Nephron progenitor cell (in vitro differentiated cells): Measurements from ENCODE around the gene FAR2.

Source experiments
- DNase-seq: peaks from one replicate; pipeline ENCODE4 v3.0.0; 2021
- H3K27ac Mint-ChIP-seq: 2 replicates; pipeline ENCODE4 v1.8.0; 2021; ENCODE audit warnings: mild to moderate bottlenecking, moderate library complexity, mixed read lengths
- H3K27me3 Mint-ChIP-seq: 2 replicates; pipeline ENCODE4 v1.8.0; 2021; ENCODE audit warnings: mild to moderate bottlenecking, low read depth, mixed read lengths; ENCODE audit not compliant: poor library complexity
- H3K36me3 Mint-ChIP-seq: 2 replicates; pipeline ENCODE4 v1.8.0; 2021; ENCODE audit warnings: low read depth, mixed read lengths
- H3K4me1 Mint-ChIP-seq: 2 replicates; pipeline ENCODE4 v1.8.0; 2021; ENCODE audit warnings: mixed read lengths
- H3K4me3 Mint-ChIP-seq: 2 replicates; pipeline ENCODE4 v1.8.0; 2021; ENCODE audit warnings: mild to moderate bottlenecking, moderate library complexity, mixed read lengths
- H3K9me3 Mint-ChIP-seq: 2 replicates; pipeline ENCODE4 v1.8.0; 2021; ENCODE audit warnings: mild to moderate bottlenecking, moderate library complexity, mixed read lengths
- CTCF ChIP-seq: fragments of 200-600 bp; sonication (generic); IDR thresholded peaks from 2 replicates; pipeline ENCODE4 v1.5.0; 2021; ENCODE audit warnings: antibody characterized with exemption

Gene FAR2

GRCh38 chr12:29333178-29333577 is 184.1 kb downstream of the FAR2 start:
- H3K27me3 Mint-ChIP-seq, result no peaks in the 10 kb centered on the region
- H3K4me3 Mint-ChIP-seq, result no peak overlapping the region
- H3K4me1 Mint-ChIP-seq, result no peaks in the 10 kb centered on the region
- H3K36me3 Mint-ChIP-seq, result no peaks in the 10 kb centered on the region
- no peaks in the 10 kb centered on the region for H3K9me3 Mint-ChIP-seq
- no peak for TF ChIP-seq CTCF
- DNase-seq, result no peak
- H3K27ac Mint-ChIP-seq, result no peak overlapping the region

- no peak overlapping the region for H3K4me3 Mint-ChIP-seq
- H3K36me3 Mint-ChIP-seq, result peaks cover 4% of the 10 kb centered on the region
- no peaks in the 10 kb centered on the region for H3K27me3 Mint-ChIP-seq
- H3K4me1 Mint-ChIP-seq, result no peaks in the 10 kb centered on the region
- DNase-seq, result no peak
- H3K27ac Mint-ChIP-seq, result no peak overlapping the region
- TF ChIP-seq CTCF, result no peak
- H3K9me3 Mint-ChIP-seq, result no peaks in the 10 kb centered on the region
These were observed 185.9 kb downstream of the FAR2 start for GRCh38 chr12:29334937-29335336.

- no peak for DNase-seq
- no peaks in the 10 kb centered on the region for H3K4me1 Mint-ChIP-seq
- H3K27me3 Mint-ChIP-seq, result no peaks in the 10 kb centered on the region
- H3K27ac Mint-ChIP-seq, result no peak overlapping the region
- H3K4me3 Mint-ChIP-seq, result no peak overlapping the region
- TF ChIP-seq CTCF, result no peak
- peaks cover 26% of the 10 kb centered on the region for H3K36me3 Mint-ChIP-seq
- no peaks in the 10 kb centered on the region for H3K9me3 Mint-ChIP-seq
These were observed 188.2 kb downstream of the FAR2 start for GRCh38 chr12:29337325-29337724.

- H3K4me1 Mint-ChIP-seq, result no peaks in the 10 kb centered on the region
- H3K27me3 Mint-ChIP-seq, result no peaks in the 10 kb centered on the region
- DNase-seq, result no peak
- H3K4me3 Mint-ChIP-seq, result no peak overlapping the region
- peaks cover 55% of the 10 kb centered on the region for H3K36me3 Mint-ChIP-seq
- no peaks in the 10 kb centered on the region for H3K9me3 Mint-ChIP-seq
- TF ChIP-seq CTCF, result no peak
- no peak overlapping the region for H3K27ac Mint-ChIP-seq
These were observed 194.1 kb downstream of the FAR2 start for GRCh38 chr12:29343022-29343799.

- Mint-ChIP-seq H3K36me3 (peaks cover 37% of the 10 kb centered on the region), H3K27ac (no peak overlapping the region), H3K27me3 (no peaks in the 10 kb centered on the region), H3K9me3 (no peaks in the 10 kb centered on the region), H3K4me1 (no peaks in the 10 kb centered on the region), H3K4me3 (no peak overlapping the region)
- no peak for TF ChIP-seq CTCF
- no peak for DNase-seq
These were observed 197.8 kb downstream of the FAR2 start for GRCh38 chr12:29346769-29347421.

GRCh38 chr12:29350080-29350479 is 201.0 kb downstream of the FAR2 start:
- TF ChIP-seq CTCF, result no peak
- Mint-ChIP-seq H3K36me3 (peaks cover 14% of the 10 kb centered on the region), H3K27me3 (no peaks in the 10 kb centered on the region), H3K27ac (no peak overlapping the region), H3K4me1 (no peaks in the 10 kb centered on the region), H3K4me3 (no peak overlapping the region), H3K9me3 (no peaks in the 10 kb centered on the region)
- DNase-seq, result no peak
